SK-N-MC (cell line): ENCODE results near the gene COPE.

Experiments used
- EZH2 ChIP-seq: fragments of 200-600 bp; sonication (generic); IDR thresholded peaks from one replicate; pipeline ENCODE4 v1.6.1; 2017; ENCODE audit warnings: antibody characterized with exemption
- FOXP2 ChIP-seq: optimal IDR thresholded peaks from 2 replicates; pipeline ENCODE3; 2011; ENCODE audit warnings: mild to moderate bottlenecking, moderate library complexity; ENCODE audit not compliant: insufficient read depth; ENCODE audit errors: extremely low read length, control extremely low read depth
- POLR2AphosphoS5 ChIP-seq: IDR thresholded peaks from 2 replicates; pipeline ENCODE4 v1.6.1; 2012; ENCODE audit warnings: mild to moderate bottlenecking, low read depth, low read length, borderline replicate concordance

GRCh38 chr19:18946335-18946734 is 27.1 kb upstream of the COPE start:
- TF ChIP-seq EZH2 (no peak), POLR2AphosphoS5 (no peak), FOXP2 (no peak)
